ENCODE results near the gene SLC3A2. TPM values are rescaled to one million over a fixed set of nuclear protein-coding genes. Genes with fewer than 3 reads are reported as not detected.
A peak's percentile ranks its signal among the peaks of the same experiment; 100 is the strongest.
"Not testable (repeated sequence)": the region's sequence is repeated elsewhere in the genome, so short reads cannot be mapped to it uniquely, and the experiment has no call there.

The SLC3A2 gene
- polyA plus RNA-seq, 3 donors, result 169 to 175 (median 169) TPM

DNA sequence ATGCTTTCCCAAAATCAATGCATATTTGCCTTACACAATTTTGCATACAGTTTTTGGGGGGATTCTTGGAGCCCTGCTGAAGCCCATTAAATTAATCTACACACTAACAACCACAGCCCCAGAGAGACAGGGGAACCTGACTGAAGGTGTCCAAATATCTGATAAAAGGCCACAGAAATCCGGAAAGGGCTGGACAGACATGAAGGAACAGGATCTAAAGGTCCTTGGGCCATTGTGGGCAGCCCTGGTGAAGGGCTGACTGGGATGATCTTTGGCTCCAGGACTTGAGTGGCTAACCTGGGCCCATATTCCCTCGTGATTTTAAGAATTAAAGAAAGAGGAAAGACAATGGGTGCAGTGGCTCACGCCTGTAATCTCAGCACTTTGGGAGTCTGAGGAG, 34.5 kb upstream of the SLC3A2 start:
- no peak for DNase-seq

DNA sequence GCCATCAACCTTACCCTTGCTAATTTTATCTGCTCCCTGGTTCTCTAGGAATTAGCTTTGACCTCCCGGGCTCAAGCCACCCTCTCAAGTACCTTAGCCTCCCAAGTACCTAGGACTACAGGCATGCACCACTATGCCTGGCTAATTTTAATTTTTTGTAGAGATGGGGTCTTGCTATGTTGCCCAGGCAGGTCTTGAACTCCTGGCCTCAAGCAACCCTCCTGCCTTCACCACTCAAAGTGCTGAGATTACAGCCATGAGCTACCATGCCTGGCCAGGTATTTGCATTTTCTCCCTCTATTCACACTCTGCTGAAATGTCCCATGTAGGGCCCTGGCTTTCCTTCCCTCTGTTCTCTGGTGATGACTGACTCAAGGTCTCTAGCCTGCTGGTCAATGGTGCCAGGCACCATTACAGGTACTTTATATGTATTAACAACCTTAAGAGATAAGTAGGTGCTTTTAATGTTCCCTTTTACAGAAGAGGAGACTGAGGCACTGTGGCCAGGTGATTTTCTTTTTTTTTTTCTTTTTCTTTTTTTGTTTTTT, 32.9 kb upstream of the SLC3A2 start:
- no peak for DNase-seq

DNA sequence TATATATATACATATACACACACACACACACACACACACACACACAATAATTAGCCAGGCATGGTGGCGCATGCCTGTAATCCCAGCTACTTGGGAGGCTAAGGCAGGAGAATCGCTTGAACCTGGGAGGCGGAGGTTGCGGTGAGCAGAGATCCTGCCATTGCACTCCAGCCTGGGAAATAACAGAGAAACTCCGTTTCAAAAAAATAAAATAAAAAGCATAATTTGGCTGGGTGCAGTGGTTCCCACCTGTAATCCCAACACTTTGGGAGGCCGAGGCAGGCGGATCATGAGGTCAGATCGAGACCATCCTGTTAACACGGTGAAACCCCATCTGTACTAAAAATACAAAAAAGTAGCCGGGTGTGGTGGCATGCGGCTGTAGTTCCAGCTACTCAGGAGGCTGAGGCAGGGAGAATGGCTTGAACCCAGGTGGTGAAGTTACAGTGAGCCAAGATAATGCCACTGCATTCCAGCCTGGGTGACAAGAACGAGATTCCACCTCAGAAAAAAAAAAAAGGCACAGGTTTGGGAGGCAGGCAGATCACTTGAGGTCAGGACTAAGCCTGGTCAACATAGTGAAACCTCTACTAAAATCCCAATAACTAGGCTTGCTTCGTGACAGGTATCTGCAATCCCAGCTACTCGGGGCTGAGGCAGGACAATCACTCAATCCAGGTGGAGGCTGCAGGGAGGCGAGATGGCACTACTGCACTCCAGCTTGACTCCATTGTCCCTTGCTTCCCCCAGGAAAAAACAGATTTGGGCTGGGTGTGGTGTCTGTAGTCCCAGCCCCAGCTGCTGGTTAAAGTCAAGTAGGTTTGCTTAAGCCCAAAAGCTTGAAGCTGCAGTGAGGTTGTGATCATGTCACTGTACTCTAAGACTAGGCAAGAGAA, 29.5 kb upstream of the SLC3A2 start:
- DNase-seq, result no peak

DNA sequence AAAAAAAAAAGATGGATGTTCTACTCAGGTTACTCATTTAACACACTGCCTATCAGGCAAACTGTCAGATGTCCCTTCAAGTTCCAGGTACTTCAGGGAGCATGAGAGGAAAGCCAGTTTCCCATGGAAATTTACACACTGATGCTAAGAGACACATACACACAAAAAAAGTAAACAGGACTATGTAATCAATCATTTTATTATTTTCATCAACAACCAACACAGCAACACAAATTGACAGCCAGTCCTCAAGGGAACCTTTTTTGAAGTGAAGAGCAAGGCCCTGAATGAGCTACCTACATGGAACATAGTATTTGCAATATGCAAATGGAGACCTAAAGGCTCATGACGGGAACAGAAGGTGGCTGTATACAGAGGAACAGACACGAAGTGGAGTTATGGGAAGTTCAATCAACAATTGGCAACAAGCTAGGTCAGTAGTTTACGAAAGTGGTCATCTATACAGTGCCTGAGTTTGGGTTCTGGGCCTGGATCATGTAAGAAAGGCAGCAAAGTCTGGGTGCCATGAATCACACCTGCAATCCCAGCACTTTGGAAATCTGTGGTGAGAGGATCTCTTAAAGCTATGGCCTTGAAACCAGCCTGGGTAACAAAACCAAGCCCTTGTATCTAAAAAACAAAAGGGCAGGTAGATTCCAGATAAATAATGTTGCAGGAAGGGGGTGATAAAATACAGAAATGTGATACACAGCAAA, 28.7 kb upstream of the SLC3A2 start:
- no peak for DNase-seq

DNA sequence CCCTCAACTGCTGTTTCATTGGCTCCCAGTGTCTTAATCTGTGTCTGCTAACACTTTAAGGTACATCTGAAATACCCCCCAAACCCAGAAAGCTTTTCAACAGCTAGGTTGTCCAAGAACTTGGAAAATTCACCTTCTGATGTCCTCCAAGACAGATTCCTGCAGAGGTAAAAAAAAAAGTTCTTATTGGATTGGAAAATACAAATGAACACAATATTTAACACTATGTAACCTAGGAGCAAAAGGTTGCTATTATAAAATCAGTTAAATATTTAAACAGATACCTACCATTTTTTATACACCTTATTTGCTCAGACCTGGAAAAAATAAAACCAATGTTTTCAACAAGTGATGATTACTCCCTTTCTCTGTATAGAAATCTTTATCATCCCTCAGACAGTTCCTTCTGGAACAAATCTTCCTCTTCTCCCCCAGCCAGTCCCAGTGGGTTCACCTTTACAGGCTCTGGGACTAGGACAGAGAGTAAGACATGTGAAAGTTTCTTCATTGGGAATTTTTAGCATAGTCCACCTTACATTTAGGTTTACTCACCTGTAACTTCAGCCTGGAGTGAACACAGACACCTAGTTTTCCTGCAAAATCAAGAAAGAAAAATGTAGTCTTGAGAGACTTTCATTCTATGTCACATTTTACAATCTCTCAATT, 28.0 kb upstream of the SLC3A2 start:
- no peak for DNase-seq

DNA sequence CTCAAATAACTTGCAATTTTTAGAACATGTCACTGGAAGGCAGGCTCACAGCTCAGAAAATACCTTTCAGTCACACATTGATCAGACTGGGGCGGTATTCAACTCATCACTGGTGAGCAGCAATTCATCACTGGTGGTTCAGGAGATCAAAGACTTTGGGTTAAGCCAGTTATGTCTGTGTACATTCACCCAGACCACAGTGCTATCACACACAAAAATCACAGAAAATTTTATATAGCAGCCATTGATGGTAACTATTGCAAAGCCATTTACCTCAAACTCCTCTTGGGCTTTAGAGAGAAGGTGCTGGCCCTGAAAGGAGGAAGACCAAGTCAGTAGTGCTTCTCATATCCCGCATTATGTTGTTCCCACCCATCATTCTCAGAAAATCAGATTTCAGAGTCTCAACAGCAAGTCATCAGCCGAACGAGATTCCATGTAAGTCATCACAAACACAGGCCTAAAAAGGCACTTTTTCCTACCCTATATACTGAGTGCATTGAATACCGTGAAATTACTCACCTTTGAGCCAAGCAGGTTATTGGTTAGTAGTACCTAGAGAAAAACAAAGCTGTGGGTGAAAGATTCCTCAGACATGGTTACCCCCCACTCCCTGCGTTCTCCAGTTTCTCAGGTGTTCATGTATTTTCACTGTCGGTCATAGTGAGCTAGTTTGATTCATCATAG, 27.3 kb upstream of the SLC3A2 start:
- no peak for DNase-seq

DNA sequence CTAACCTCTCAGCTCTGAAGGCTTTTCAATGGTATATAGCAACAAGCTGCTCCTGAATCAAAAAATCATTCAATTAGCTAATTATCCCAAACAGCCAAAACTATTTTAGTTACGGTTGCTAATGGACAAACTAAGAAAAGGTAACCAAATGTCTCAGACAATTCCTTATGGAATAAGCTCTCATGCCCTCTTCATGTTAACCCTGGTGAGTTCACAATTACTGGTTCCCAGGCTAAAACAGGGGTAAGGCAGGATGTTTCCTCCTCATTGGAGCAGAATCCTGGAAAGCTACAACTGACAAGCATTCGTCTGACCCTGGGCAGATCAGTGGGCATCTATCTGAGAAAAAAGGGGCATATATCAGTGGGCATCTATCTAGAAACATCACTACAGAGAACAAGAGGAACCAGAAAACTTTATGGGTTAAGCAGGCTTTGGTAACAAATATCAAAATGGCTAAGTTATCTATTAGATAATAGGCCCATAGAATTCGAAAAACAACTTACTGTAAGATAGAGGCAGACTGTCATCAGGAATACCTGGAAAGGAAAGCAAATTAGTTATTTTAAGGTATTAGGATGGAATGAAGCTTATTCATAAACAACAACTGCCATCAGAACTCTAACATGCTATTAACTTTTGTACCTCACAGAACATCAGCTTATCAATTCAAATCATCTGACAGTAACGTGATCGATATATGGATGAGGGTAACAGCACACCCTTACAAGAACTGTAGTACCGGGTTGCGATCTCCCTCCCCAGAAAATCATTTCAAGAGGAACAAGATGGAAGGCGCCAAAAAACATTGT, 26.5 kb upstream of the SLC3A2 start:
- no peak for DNase-seq

DNA sequence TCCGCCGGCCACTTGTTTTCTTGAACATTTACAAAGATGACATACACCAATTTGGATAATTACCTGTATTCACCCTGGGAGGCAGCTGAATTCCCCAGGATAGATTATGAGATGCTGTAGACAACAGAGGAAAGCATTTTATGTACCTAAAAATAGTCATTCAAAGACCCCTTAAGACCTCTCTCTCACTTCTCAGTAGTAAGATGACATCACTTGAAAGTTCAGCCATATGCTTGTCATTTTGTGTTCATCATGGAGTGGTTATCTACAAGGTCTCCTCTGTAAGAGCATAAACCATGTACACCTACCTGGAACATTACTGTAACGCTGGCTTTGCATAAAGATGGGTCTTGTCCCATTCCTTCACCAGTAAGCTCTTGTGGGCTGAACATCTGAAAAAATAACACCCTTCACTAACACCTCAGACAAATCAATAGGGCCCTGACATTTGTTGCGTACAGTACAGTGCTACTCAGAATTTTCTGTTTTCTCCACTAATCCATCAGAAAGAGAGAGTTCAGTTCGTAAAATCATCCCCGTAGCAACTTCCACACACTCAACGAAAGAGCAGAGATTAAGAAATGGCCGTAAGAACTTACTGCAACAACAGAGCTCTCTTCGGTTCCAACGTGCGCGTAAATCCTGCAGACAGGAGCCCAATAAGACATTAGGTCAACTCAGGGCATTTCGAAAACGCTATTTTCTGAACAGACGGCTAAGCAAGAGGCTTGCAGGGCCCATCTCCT, 25.7 kb upstream of the SLC3A2 start:
- no peak for DNase-seq

DNA sequence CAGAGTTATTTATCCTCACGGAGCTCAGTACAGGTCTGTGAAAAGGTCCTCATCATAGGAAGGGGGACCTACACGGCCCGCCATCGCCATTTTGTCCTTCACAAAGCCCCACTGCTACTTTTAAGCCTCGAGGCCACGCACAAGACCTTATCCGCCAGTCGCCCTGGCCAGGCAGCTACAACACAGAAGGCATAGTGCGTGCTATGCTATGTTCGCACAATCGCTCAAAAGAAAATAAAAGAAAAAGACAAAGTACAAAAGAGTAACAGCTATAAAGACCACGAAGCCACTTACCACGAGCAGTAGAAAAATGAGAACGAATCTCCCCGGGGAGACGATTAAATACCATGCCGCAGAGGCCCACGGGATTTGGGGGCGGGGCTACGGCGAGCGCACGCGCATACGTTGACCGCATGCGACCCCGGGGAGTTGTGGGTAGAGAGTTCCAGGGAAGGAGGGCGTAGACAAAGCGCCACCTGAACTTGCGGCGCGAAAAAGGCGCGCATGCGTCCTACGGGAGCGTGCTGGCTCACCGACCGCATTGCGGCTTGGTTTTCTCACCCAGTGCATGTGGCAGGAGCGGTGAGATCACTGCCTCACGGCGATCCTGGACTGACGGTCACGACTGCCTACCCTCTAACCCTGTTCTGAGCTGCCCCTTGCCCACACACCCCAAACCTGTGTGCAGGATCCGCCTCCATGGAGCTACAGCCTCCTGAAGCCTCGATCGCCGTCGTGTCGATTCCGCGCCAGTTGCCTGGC, 24.9 kb upstream of the SLC3A2 start:
- DNase-seq, result peak; percentile 97

DNA sequence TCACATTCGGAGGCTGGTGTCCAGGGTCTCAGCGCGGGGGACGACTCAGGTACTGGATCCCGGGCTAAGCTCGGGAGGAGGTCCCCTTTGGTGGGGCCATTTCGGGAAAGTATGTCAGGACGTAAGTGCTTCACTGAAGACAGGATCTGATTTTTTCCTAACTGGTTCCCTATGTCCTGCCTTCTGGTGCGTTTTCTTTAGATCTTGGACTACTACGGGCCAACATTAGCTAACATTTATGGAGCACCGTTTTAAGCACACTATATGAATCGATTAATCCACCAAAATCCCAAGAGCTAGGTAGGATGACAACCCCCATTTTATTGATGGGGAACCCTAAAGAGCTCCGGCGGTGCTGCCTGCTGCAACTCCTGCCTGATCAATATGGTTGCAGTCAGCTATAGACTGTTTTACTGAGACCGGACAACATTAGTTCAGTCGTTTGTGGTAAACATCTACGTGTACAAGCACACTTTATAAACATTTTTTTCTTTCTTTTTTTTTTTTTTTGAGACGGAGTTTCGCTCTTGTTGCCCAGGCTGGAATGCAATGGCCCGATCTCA, 24.3 kb upstream of the SLC3A2 start:
- no peak for DNase-seq

DNA sequence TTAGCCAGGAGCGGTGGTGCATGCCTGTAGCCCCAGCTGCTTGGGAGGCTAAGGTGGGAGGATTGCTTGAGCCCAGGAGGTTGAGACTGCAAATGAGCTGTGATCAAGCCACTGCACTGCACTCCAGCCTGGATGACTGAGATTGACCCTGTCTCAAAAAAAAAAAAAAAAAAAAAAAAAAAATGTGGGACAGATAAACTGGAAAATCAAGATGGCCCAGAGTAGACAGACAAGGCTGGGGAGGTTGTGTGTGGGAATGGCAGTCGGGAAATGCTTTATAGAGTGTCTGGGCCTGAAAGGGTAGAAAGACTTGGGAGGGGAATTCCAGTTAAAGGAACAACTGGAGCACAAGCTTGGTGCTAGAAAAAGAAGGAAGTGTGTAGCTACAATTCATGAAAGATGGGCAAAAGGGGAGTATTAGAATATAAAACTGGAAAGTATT, 23.1 kb upstream of the SLC3A2 start:
- DNase-seq, result no peak

DNA sequence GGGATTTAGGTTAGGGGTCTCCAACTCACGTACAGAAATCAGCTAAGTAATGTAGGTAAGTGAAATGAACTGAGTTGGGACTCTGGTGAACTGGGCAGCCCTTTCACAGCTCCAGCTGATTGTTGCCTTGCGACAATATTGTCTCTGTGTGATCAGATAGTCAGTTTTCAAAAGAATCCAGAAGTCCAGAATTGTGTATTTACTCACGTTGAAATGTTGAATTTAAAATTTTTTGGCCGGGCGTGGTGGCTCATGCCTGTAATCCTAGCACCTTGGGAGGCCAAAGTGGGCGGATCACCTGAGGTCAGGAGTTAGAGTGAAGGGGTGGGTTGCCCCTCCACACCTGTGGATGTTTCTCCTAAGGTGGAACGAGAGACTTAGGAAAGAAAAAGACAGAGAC, 22.5 kb upstream of the SLC3A2 start:
- no peak for DNase-seq

DNA sequence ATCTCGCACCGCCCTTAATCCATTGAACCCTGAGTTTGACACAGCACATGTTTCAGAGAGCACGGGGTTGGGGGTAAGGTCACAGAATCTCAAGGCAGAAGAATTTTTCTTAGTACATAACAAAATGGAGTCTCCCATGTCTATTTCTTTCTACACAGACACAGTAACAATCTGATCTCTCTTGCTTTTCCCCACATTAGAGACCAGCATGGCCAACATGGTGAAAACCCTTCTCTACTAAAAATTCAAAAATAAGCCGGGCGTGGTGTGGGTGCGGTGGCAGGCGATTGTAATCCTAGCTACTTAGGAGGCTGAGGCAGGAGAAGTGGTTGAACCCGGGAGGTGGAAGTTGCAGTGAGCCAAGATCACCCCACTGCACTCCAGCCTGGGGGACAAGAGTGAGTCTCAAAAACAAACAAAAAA, 21.4 kb upstream of the SLC3A2 start:
- DNase-seq, result not testable (repeated sequence)

DNA sequence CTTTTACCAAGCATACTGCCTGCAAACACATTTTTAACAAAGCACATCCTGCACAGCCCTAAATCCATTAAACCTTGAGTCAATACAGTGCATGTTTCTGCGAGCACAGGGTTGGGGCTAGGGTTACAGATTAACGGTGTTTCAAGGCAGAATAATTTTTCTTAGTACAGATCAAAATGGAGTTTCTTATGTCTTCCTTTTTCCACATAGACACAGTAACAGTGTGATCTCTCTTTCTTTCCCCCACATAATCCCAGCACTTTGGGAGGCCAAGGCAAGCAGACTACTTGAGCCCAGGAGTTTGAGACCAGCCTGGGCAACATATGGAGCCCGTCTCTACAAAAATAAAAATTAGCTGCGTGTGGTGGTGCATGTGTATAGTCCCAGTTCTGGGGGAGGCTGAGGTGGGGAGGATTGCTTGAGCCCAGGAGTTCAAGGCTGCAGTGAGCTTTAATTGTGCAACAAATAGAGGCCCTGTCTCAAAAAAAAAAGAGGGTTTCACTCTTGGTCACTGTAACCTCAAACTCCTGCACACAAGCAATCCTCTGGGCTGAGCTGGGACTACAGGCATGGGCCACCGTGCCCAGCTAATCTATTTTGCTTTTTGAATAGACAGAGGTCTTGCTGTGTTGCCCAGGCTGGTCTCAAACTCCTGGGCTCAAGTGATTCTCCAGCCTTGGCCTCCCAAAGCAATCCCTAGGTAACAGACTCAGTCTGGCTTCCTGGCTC, 19.7 kb upstream of the SLC3A2 start:
- no peak for DNase-seq

DNA sequence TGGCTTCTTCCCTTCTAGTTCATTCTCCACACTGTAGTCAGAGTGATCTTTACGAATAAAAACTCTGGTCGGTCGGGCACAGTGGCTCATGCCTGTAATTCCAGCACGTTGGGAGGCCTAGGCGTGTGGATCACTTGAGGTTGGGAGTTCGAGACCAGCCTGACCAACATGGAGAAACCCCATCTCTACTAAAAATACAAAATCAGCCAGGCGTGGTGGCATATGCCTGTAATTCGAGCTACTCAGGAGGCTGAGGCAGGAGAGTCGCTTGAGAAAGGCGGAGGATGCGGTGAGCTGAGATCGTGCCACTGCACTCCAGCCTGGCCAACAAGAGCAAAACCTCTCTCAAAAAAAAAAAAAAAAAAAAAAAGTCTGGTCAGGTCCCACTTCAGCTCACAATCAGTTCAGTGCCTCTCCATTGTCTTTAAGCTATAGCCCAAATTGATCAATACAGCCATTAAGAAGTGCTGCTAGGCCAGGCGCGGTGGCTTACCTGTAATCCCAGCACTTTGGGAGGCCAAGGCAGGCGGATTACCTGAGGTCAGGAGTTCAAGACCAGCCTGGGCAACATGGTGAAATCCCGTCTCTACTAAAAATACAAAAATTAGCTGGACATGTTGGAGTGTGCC, 19.0 kb upstream of the SLC3A2 start:
- DNase-seq, result not testable (repeated sequence)

DNA sequence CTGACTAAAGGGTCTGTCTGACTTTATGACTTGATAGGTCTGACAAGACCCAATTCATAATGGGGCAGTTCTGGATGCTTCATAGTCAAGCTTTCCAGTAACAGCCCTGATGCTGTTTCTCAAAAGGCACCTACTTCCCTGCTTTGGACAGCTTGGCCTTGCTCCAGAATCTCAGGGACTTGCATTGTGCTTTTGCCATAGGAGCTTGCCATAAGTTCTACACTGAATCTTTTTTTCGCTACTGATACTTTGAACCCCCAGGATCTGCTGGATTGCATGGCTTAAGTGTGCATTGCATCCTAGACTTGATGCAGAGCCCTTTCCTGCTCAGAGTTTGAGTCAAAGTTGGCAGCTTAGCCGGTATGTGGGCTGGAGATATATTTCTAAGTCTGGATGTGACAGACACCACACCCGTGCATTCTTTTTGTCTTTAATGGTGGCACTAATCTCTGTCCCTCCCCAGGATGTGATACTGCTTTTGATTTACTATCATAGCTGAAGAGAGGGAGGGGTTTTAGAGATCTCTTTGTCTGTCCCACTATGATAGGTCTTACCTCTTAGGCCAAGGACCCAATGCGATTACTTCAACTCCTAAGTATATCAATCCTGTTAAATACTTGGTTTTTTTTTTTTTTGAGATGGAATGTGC, 16.9 kb upstream of the SLC3A2 start:
- no peak for DNase-seq

DNA sequence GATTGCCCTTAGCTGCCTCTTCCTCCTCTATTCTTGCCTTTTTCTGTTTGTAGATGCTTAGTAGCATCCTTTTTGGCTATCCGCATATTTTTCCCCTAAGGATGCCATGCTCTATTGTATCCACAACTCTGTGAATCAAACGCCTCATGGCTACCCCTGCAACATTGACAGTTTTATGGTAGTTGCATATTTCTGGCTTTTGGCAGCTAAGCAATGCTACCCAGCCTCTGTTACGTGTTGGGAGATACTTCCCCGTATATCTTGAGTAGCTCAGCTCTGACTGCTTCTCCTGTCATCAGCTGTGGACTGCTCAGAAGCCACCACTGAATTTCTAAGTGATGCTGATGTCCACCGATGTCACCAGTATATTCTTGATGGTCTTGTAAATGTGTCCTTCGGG, 15.1 kb upstream of the SLC3A2 start:
- no peak for DNase-seq
